B cell (primary cell): ENCODE measurements around the gene SIGLEC7. TPM values are rescaled to one million over a fixed set of nuclear protein-coding genes. Genes with fewer than 3 reads are reported as not detected.

Experiments used
- ATAC-seq: fragments of 200-7000 bp; cut with Tn5 transposase; one replicate; pipeline ENCODE4 v1.10.0; 2021; ENCODE audit warnings: low read depth, mild to moderate bottlenecking, moderate number of reproducible peaks, moderate library complexity
- CTCF ChIA-PET: fragments of 350-600 bp; sonication (Branson Sonifier 250); formaldehyde crosslinking; loops from one replicate; lab custom pipeline; 2021; ENCODE audit warnings: antibody characterized with exemption, inconsistent platforms; lab: Charles Lee
- POLR2A ChIA-PET: fragments of 350-600 bp; sonication (Branson Sonifier 250); formaldehyde crosslinking; loops from one replicate; lab custom pipeline; 2021; ENCODE audit warnings: antibody characterized with exemption; lab: Charles Lee
- DNase-seq: peaks from one replicate; pipeline ENCODE4 v3.0.0; 2013
- H2AFZ ChIP-seq: 2 replicates; pipeline ENCODE4 v1.6.1; 2012; ENCODE audit warnings: mild to moderate bottlenecking, low read depth, low read length; ENCODE audit not compliant: insufficient read depth, poor library complexity, severe bottlenecking
- H3K27ac ChIP-seq, 2 donors: 1 replicate in 1 of 2; 2 replicates in 1 of 2; pipeline ENCODE4 v1.5.1; 2012 to 2013; ENCODE audit warnings: low read length in 2 of 2, mild to moderate bottlenecking in 2 of 2, moderate library complexity in 1 of 2
- H3K27me3 ChIP-seq, 4 experiments: fragments of 200-600 bp in 1 of 4; sonication (generic) in 1 of 4; replicated peaks in 1 of 4; 1 replicate in 2 of 4; 2 replicates in 2 of 4; pipeline versions ENCODE4 v1.6.1 to v1.7.0; 2013 to 2016; ENCODE audit warnings: low read length in 3 of 4, mild to moderate bottlenecking in 2 of 4, mixed read lengths in 1 of 4, moderate library complexity in 1 of 4; ENCODE audit not compliant: insufficient read depth in 4 of 4, control insufficient read depth in 3 of 4; ENCODE audit errors: control extremely low read depth in 1 of 4
- H3K36me3 ChIP-seq, 2 experiments: replicated peaks in 1 of 2; 1 replicate in 1 of 2; 2 replicates in 1 of 2; pipeline versions ENCODE4 v1.6.1 to v1.7.1; 2013; ENCODE audit warnings: low read length in 1 of 2; ENCODE audit not compliant: insufficient read depth in 2 of 2, control insufficient read depth in 1 of 2; ENCODE audit errors: control extremely low read depth in 1 of 2, extremely low read depth in 1 of 2
- H3K4me1 ChIP-seq, 2 donors: fragments of 200-600 bp in 1 of 2; sonication (generic) in 1 of 2; 1 replicate in 1 of 2; 2 replicates in 1 of 2; pipeline versions ENCODE4 v1.5.1 to v1.6.1; 2013 to 2017; ENCODE audit warnings: low read length in 2 of 2; ENCODE audit not compliant: control insufficient read depth in 2 of 2, insufficient read depth in 2 of 2
- H3K4me2 ChIP-seq: replicated peaks from 2 replicates; pipeline ENCODE3; 2012; ENCODE audit warnings: mild to moderate bottlenecking, low read depth, low read length; ENCODE audit not compliant: poor library complexity, severe bottlenecking
- H3K4me3 ChIP-seq, 5 experiments: fragments of 200-600 bp in 1 of 5; sonication (generic) in 1 of 5; 1 replicate in 3 of 5; 2 replicates in 2 of 5; pipeline versions ENCODE4 v1.5.1 to v1.7.0; 2011 to 2016; ENCODE audit warnings: low read length in 4 of 5, mild to moderate bottlenecking in 4 of 5, low read depth in 2 of 5, control low read depth in 1 of 5, moderate library complexity in 1 of 5; ENCODE audit not compliant: insufficient read depth in 1 of 5; ENCODE audit errors: control extremely low read depth in 1 of 5, extremely low read depth in 1 of 5
- H3K79me2 ChIP-seq: fragments of 200-600 bp; sonication (generic); one replicate; pipeline ENCODE4 v1.6.0; 2016; ENCODE audit warnings: low read length; ENCODE audit not compliant: control insufficient read depth, insufficient read depth
- H3K9ac ChIP-seq: fragments of 200-600 bp; sonication (generic); 2 replicates; pipeline ENCODE4 v1.6.1; 2017; ENCODE audit warnings: mild to moderate bottlenecking, low read length, moderate library complexity
- H3K9me3 ChIP-seq, 3 donors: one replicate each; pipeline versions ENCODE4 v1.6.1 to v1.7.1; 2013; ENCODE audit warnings: low read length in 2 of 3; ENCODE audit not compliant: control insufficient read depth in 2 of 3, insufficient read depth in 1 of 3; ENCODE audit errors: control extremely low read depth in 1 of 3
- H4K20me1 ChIP-seq: 2 replicates; pipeline ENCODE4 v1.6.0; 2012; ENCODE audit warnings: mild to moderate bottlenecking, low read length; ENCODE audit not compliant: insufficient read depth, control insufficient read depth, poor library complexity, severe bottlenecking
- H3K27ac Mint-ChIP-seq: one replicate; pipeline ENCODE4 v1.8.0; 2021; ENCODE audit warnings: mixed read lengths
- H3K27me3 Mint-ChIP-seq: one replicate; pipeline ENCODE4 v1.8.0; 2021; ENCODE audit warnings: mixed read lengths
- H3K4me1 Mint-ChIP-seq: one replicate; pipeline ENCODE4 v1.8.0; 2021; ENCODE audit warnings: mixed read lengths
- H3K4me3 Mint-ChIP-seq: one replicate; pipeline ENCODE4 v1.8.0; 2021; ENCODE audit warnings: mixed read lengths
- H3K9me3 Mint-ChIP-seq: one replicate; pipeline ENCODE4 v1.8.0; 2022; ENCODE audit warnings: mixed read lengths; ENCODE audit not compliant: insufficient read depth
- EZH2 ChIP-seq: IDR thresholded peaks from 2 replicates; pipeline ENCODE4 v1.6.1; 2012; ENCODE audit warnings: borderline replicate concordance, low read depth, mild to moderate bottlenecking, moderate library complexity, low read length; ENCODE audit not compliant: insufficient read depth, poor library complexity, severe bottlenecking
- WGBS: methylation state at CpG from one replicate; pipeline ENCODE4 v1.1.5; 2013; ENCODE audit warnings: missing lambda C conversion rate; ENCODE audit not compliant: insufficient coverage; 5-methylcytosine and 5-hydroxymethylcytosine counted together
- intact Hi-C: fragments of 100-400 bp; cut with micrococcal nuclease; formaldehyde crosslinking; loops from one replicate; pipeline ENCODE4 v1.10.0; 2022
- polyA plus RNA-seq: library from polyadenylated mRNA; depleted of rRNA; stranded (reverse); fragments of >200 nt; gene quantifications from 2 replicates; pipeline ENCODE4 v1.2.3, GENCODE V29; 2012
- total RNA-seq, 2 donors: library from RNA; stranded (reverse); fragments of 120-200 nt in 1 of 2; gene quantifications; 1 replicate in 1 of 2; 2 replicates in 1 of 2; pipeline versions ENCODE4 v1.2.3 to v1.2.4, GENCODE V29; 2013 to 2022
- TF ChIP-seq, protein P1 (sequence below): fragments of 200-600 bp; IDR thresholded peaks from one replicate; pipeline ENCODE4 v1.8.0; 2022; ENCODE audit warnings: antibody characterized with exemption, mild to moderate bottlenecking

The SIGLEC7 gene
- total and polyA plus RNA-seq, 2 donors (not counting 1 experiment from before 2014, with no cell fraction given), result 0.52 TPM; not detected in 1

DNA sequence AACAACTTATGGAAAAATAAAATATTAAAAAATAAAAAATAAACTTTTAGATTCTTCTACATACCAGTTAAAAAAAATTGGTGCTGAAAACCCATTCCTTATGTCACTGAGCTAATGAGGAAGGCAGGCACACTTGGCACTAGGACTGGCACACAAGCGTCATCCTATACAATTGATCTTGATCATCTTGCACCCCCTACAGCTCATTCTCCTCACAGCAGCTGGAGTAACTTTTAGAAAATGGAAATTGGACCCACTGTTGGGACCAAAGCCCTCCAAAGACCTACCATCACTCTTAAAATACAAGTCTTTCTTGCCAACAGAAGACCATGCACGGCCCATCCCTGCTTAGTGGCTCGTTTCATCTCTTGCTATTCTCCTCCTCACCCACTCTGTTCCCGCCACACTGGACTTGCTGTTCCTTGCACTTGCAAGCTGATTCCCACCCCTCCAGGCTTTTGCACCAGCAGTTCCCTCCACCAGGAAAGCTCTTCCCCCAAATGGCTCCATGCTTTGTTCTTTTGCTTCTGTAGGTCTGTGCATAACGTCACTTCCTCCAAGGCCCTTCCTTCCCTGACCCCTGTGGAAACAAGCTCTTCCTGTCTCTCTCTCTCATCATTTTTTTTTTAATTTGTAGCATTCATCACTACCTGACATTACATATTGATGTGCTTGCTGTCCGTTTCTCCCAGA is 45.5 kb upstream of the SIGLEC7 start:
- no peak overlapping the region for H3K4me3 Mint-ChIP-seq
- Histone ChIP-seq H3K4me1 (no peaks in the 10 kb centered on the region), H3K27me3 (no peaks in the 10 kb centered on the region), H3K4me2 (no peak overlapping the region), H3K9ac (no peak overlapping the region), H3K4me3 (no peak overlapping the region), H3K27ac (no peak overlapping the region), H3K9me3 (no peaks in the 10 kb centered on the region), H3K36me3 (peaks cover 5 to 12% of the 10 kb centered on the region in 2 experiments), H4K20me1 (peaks cover 21% of the 10 kb centered on the region), H3K79me2 (peaks cover 6% of the 10 kb centered on the region), H2AFZ (no peak overlapping the region)
- POLR2A ChIA-PET, result no interaction called here
- 93% methylated on average over 6 of the region's 6 CpGs for WGBS
- no peak overlapping the region for H3K27ac Mint-ChIP-seq
- ATAC-seq, result no peak
- no peaks in the 10 kb centered on the region for H3K9me3 Mint-ChIP-seq
- peaks cover 8% of the 10 kb centered on the region for H3K4me1 Mint-ChIP-seq
- H3K27me3 Mint-ChIP-seq, result no peaks in the 10 kb centered on the region
- intact Hi-C loops, result no loop called here
- no peak for DNase-seq
- TF ChIP-seq, protein P1, sequence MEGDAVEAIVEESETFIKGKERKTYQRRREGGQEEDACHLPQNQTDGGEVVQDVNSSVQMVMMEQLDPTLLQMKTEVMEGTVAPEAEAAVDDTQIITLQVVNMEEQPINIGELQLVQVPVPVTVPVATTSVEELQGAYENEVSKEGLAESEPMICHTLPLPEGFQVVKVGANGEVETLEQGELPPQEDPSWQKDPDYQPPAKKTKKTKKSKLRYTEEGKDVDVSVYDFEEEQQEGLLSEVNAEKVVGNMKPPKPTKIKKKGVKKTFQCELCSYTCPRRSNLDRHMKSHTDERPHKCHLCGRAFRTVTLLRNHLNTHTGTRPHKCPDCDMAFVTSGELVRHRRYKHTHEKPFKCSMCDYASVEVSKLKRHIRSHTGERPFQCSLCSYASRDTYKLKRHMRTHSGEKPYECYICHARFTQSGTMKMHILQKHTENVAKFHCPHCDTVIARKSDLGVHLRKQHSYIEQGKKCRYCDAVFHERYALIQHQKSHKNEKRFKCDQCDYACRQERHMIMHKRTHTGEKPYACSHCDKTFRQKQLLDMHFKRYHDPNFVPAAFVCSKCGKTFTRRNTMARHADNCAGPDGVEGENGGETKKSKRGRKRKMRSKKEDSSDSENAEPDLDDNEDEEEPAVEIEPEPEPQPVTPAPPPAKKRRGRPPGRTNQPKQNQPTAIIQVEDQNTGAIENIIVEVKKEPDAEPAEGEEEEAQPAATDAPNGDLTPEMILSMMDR, result no peak
- no peak for TF ChIP-seq EZH2
- CTCF ChIA-PET, result interaction anchor here (0.7 to 1.4 kb wide), 2 partner anchors 11 to 20 kb away, joined by 3 to 4 read pairs; no protein-coding TSS in a partner anchor

DNA sequence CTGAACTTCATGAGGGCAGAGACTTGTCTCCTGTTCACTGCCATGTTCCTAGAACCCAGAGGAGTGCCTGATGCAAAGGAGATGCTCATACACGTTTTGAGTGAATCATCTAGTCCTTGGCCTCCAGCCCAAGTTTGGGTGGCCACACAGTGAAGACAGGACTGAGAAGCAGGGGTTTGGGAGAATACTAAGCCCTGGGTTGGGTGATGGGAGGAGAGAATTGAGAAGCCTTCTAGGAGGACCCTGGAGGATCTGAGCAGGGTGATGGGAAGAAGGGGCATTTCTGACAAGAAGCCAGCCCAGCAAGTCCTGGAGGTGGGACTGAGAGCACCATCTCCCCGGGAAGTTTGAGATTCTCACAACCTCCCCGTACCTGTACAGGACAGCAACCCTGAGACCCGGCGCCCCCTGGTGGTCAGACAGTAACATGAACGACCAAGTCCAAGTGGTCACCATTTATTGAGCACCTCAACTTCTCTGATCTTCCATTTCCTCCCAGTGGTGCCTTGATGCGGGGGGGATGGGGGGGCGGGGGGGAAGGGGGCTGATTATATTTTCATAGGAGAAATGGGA is 44.8 kb upstream of the SIGLEC7 start:
- peaks cover 8% of the 10 kb centered on the region for H3K4me1 Mint-ChIP-seq
- H3K27ac Mint-ChIP-seq, result no peak overlapping the region
- H3K27me3 Mint-ChIP-seq, result no peaks in the 10 kb centered on the region
- Histone ChIP-seq H3K4me1 (no peaks in the 10 kb centered on the region), H3K79me2 (peaks cover 7% of the 10 kb centered on the region), H3K9ac (no peak overlapping the region), H3K36me3 (peaks cover 6 to 14% of the 10 kb centered on the region in 2 experiments), H4K20me1 (peaks cover 25% of the 10 kb centered on the region), H3K27ac (no peak overlapping the region), H2AFZ (no peak overlapping the region), H3K4me2 (no peak overlapping the region), H3K4me3 (no peak overlapping the region), H3K27me3 (no peaks in the 10 kb centered on the region), H3K9me3 (no peaks in the 10 kb centered on the region)
- DNase-seq (peak; percentile 68), ATAC-seq (peak; percentile 47)
- H3K9me3 Mint-ChIP-seq, result no peaks in the 10 kb centered on the region
- CTCF ChIA-PET, result interaction anchor here (1.4 kb wide), 1 partner anchor 21 kb away, joined by 3 read pairs; no protein-coding TSS in a partner anchor
- POLR2A ChIA-PET, result no interaction called here
- TF ChIP-seq, protein P1, result peak; percentile 46
- no peak for TF ChIP-seq EZH2
- H3K4me3 Mint-ChIP-seq, result no peak overlapping the region
- intact Hi-C loops, result no loop called here
- 17% methylated on average over 2 of the region's 8 CpGs for WGBS
